IMR-90 (cell line): Measurements from ENCODE around the gene SLC9C2. TPM values are rescaled to one million over a fixed set of nuclear protein-coding genes. Genes with fewer than 3 reads are reported as not detected.

Experiments
- ATAC-seq: fragments of 200-7000 bp; cut with Tn5 transposase; 2 replicates; pipeline ENCODE4 v1.9.1; 2020; ENCODE audit warnings: low read depth, mild to moderate bottlenecking, moderate library complexity
- BruUV-seq: library from RNA; stranded (reverse); fragments of 400-500 nt; replicated peaks from 2 replicates; lab custom pipeline; 2021; lab: Mats Ljungman, UMichigan
- CTCF ChIA-PET: fragments of 300-600 bp; formaldehyde crosslinking; extraction: SDS; loops from one replicate; lab custom pipeline; 2021; ENCODE audit warnings: antibody characterized with exemption; lab: Yijun Ruan, JAX
- POLR2A ChIA-PET: fragments of 300-600 bp; sonication (Branson Sonifier 250); formaldehyde crosslinking; loops from one replicate; lab custom pipeline; 2022; ENCODE audit warnings: antibody characterized with exemption; ENCODE audit not compliant: unreplicated experiment; lab: Charles Lee
- DNase-seq: peaks from one replicate; pipeline ENCODE4 v3.0.0; 2013
- H2AFZ ChIP-seq: replicated peaks from 2 replicates; pipeline ENCODE3; 2013; ENCODE audit warnings: low read length, mild to moderate bottlenecking; ENCODE audit not compliant: poor library complexity
- H2AK5ac ChIP-seq: 2 replicates; pipeline ENCODE4 v1.6.1; 2013; ENCODE audit warnings: low read depth, low read length, inconsistent platforms
- H2AK9ac ChIP-seq: replicated peaks from 2 replicates; pipeline ENCODE3; 2013; ENCODE audit warnings: mild to moderate bottlenecking, low read depth, low read length, moderate library complexity; ENCODE audit not compliant: poor library complexity
- H2BK120ac ChIP-seq: 2 replicates; pipeline ENCODE4 v1.6.1; 2013; ENCODE audit warnings: low read depth, low read length, inconsistent platforms
- H2BK15ac ChIP-seq: 3 replicates; pipeline ENCODE4 v1.6.1; 2013; ENCODE audit warnings: low read depth, low read length, inconsistent platforms
- H2BK20ac ChIP-seq: 2 replicates; pipeline ENCODE4 v1.6.1; 2013; ENCODE audit warnings: low read depth, mild to moderate bottlenecking, inconsistent platforms, low read length, moderate library complexity
- H2BK5ac ChIP-seq: 2 replicates; pipeline ENCODE4 v1.6.1; 2013; ENCODE audit warnings: mild to moderate bottlenecking, low read depth, low read length, inconsistent platforms; ENCODE audit not compliant: poor library complexity, severe bottlenecking
- H3K14ac ChIP-seq: replicated peaks from 2 replicates; pipeline ENCODE4 v1.6.1; 2013; ENCODE audit warnings: low read depth, low read length, inconsistent platforms
- H3K18ac ChIP-seq: 2 replicates; pipeline ENCODE4 v1.6.1; 2013; ENCODE audit warnings: low read depth, low read length, control low read depth
- H3K23ac ChIP-seq: 2 replicates; pipeline ENCODE4 v1.6.1; 2013; ENCODE audit warnings: low read depth, low read length, inconsistent platforms
- H3K27ac ChIP-seq: 2 replicates; pipeline ENCODE4 v1.5.1; 2013; ENCODE audit warnings: mild to moderate bottlenecking, control low read depth, low read length; ENCODE audit not compliant: insufficient read depth
- H3K27me3 ChIP-seq: 2 replicates; pipeline ENCODE4 v1.6.1; 2013; ENCODE audit warnings: low read length; ENCODE audit not compliant: control insufficient read depth, insufficient read depth
- H3K36me3 ChIP-seq: 2 replicates; pipeline ENCODE4 v1.6.1; 2013; ENCODE audit warnings: low read length, mixed read lengths; ENCODE audit not compliant: control insufficient read depth, insufficient read depth
- H3K4ac ChIP-seq: 2 replicates; pipeline ENCODE4 v1.6.1; 2013; ENCODE audit warnings: low read depth, low read length, inconsistent platforms
- H3K4me1 ChIP-seq: 2 replicates; pipeline ENCODE4 v1.6.1; 2013; ENCODE audit warnings: low read length, mixed read lengths; ENCODE audit not compliant: control insufficient read depth, insufficient read depth
- H3K4me2 ChIP-seq: 2 replicates; pipeline ENCODE4 v1.6.1; 2013; ENCODE audit warnings: low read depth, mild to moderate bottlenecking, control low read depth, low read length, moderate library complexity
- H3K4me3 ChIP-seq: 2 replicates; pipeline ENCODE4 v1.5.1; 2013; ENCODE audit warnings: low read depth, mild to moderate bottlenecking, control low read depth, low read length, moderate library complexity; ENCODE audit not compliant: insufficient read depth
- H3K56ac ChIP-seq: 2 replicates; pipeline ENCODE4 v1.6.1; 2013; ENCODE audit warnings: low read length, inconsistent platforms; ENCODE audit not compliant: insufficient read depth; ENCODE audit errors: extremely low read depth
- H3K79me1 ChIP-seq, 2 experiments: 2 replicates each; pipeline ENCODE4 v1.6.1; 2013; ENCODE audit warnings: low read length in 2 of 2, inconsistent platforms in 1 of 2, low read depth in 1 of 2
- H3K9ac ChIP-seq: 2 replicates; pipeline ENCODE4 v1.6.1; 2013; ENCODE audit warnings: low read depth, low read length, control low read depth
- H3K9me1 ChIP-seq: 2 replicates; pipeline ENCODE4 v1.6.1; 2013; ENCODE audit warnings: low read length, inconsistent platforms; ENCODE audit not compliant: insufficient read depth
- H3K9me3 ChIP-seq: 2 replicates; pipeline ENCODE4 v1.6.1; 2013; ENCODE audit warnings: low read length; ENCODE audit not compliant: control insufficient read depth, insufficient read depth
- H4K20me1 ChIP-seq: 2 replicates; pipeline ENCODE4 v1.6.1; 2013; ENCODE audit warnings: low read length, inconsistent platforms; ENCODE audit not compliant: insufficient read depth
- H4K5ac ChIP-seq: 2 replicates; pipeline ENCODE4 v1.6.1; 2013; ENCODE audit warnings: mild to moderate bottlenecking, low read depth, low read length, control low read depth
- H4K8ac ChIP-seq, 2 experiments: 2 replicates each; pipeline ENCODE4 v1.6.1; 2013; ENCODE audit warnings: low read depth in 2 of 2, low read length in 2 of 2, control low read depth in 1 of 2, inconsistent platforms in 1 of 2
- H4K91ac ChIP-seq: 2 replicates; pipeline ENCODE4 v1.6.1; 2013; ENCODE audit warnings: low read depth, low read length, inconsistent platforms; ENCODE audit not compliant: insufficient read depth
- BHLHE40 ChIP-seq: fragments of 150-350 bp; IDR thresholded peaks from 2 replicates; pipeline ENCODE4 v1.6.1; 2016; ENCODE audit warnings: mild to moderate bottlenecking, low read depth, low read length
- CEBPB ChIP-seq: IDR thresholded peaks from 2 replicates; pipeline ENCODE4 v1.6.1; 2012; ENCODE audit warnings: low read depth, low read length, improper control_type of control experiment
- CHD1 ChIP-seq: IDR thresholded peaks from 2 replicates; pipeline ENCODE4 v1.6.1; 2012; ENCODE audit warnings: low read depth, low read length, improper control_type of control experiment
- CTCF ChIP-seq: conservative IDR thresholded peaks from 2 replicates; pipeline ENCODE4 v1.5.1; 2012; ENCODE audit warnings: mild to moderate bottlenecking, low read depth, low read length, improper control_type of control experiment
- FOS ChIP-seq: fragments of 150-350 bp; IDR thresholded peaks from 2 replicates; pipeline ENCODE4 v1.6.1; 2016; ENCODE audit warnings: low read depth, low read length
- MAFK ChIP-seq: IDR thresholded peaks from 2 replicates; pipeline ENCODE4 v1.6.1; 2012; ENCODE audit warnings: low read depth, low read length, improper control_type of control experiment
- MAZ ChIP-seq: IDR thresholded peaks from 2 replicates; pipeline ENCODE4 v1.6.1; 2012; ENCODE audit warnings: low read depth, mild to moderate bottlenecking, low read length, improper control_type of control experiment, moderate library complexity, borderline replicate concordance
- MXI1 ChIP-seq: IDR thresholded peaks from 2 replicates; pipeline ENCODE4 v1.6.1; 2012; ENCODE audit warnings: low read depth, mild to moderate bottlenecking, low read length, moderate library complexity, borderline replicate concordance
- NFE2L2 ChIP-seq: fragments of 150-350 bp; IDR thresholded peaks from 2 replicates; pipeline ENCODE4 v1.6.1; 2016; ENCODE audit warnings: low read depth, mild to moderate bottlenecking, low read length
- POLR2A ChIP-seq: IDR thresholded peaks from 2 replicates; pipeline ENCODE4 v1.6.1; 2012; ENCODE audit warnings: mild to moderate bottlenecking, low read depth, low read length
- RAD21 ChIP-seq: IDR thresholded peaks from 2 replicates; pipeline ENCODE4 v1.6.1; 2012; ENCODE audit warnings: low read length, improper control_type of control experiment
- RCOR1 ChIP-seq: IDR thresholded peaks from 2 replicates; pipeline ENCODE4 v1.6.1; 2012; ENCODE audit warnings: mild to moderate bottlenecking, low read length, improper control_type of control experiment; ENCODE audit not compliant: insufficient replicate concordance
- RFX5 ChIP-seq: IDR thresholded peaks from 2 replicates; pipeline ENCODE4 v1.8.0; 2012; ENCODE audit warnings: low read depth, mild to moderate bottlenecking, low read length, moderate library complexity
- SMC3 ChIP-seq: fragments of 150-350 bp; IDR thresholded peaks from 2 replicates; pipeline ENCODE4 v1.6.1; 2016; ENCODE audit warnings: low read depth, mild to moderate bottlenecking, antibody characterized with exemption, low read length, moderate library complexity
- USF2 ChIP-seq: fragments of 150-350 bp; IDR thresholded peaks from 2 replicates; pipeline ENCODE4 v1.6.1; 2017; ENCODE audit warnings: mild to moderate bottlenecking, antibody characterized with exemption, low read length, low read depth
- WGBS, 2 experiments: methylation state at CpG; one replicate each; pipeline versions ENCODE4 v1.1.5 to v1.1.7; 2013; ENCODE audit warnings: missing lambda C conversion rate in 2 of 2; ENCODE audit not compliant: insufficient read length in 1 of 2; ENCODE audit errors: extremely low coverage in 2 of 2; 5-methylcytosine and 5-hydroxymethylcytosine counted together
- dilution Hi-C: fragments of 300-500 bp; cut with HindIII; formaldehyde crosslinking; loops from one replicate; pipeline ENCODE4 v1.14.3; 2018; ENCODE audit warnings: low sequenced_read_pairs; ENCODE audit not compliant: unreplicated experiment
- in situ Hi-C: fragments of 300-500 bp; cut with MboI; formaldehyde crosslinking; loops from 3 replicates; pipeline ENCODE4 v1.14.3; 2019; ENCODE audit warnings: low sequenced_read_pairs, inconsistent platforms, mixed read lengths
- intact Hi-C: fragments of 100-400 bp; cut with micrococcal nuclease; formaldehyde crosslinking; loops from 2 replicates; pipeline ENCODE4 v1.10.0; 2022
- polyA plus RNA-seq, 3 experiments: library from polyadenylated mRNA; depleted of rRNA; stranded (reverse); fragments of >200 nt; gene quantifications; 2 replicates each; pipeline ENCODE4 v1.2.3, GENCODE V29; 2012; ENCODE audit warnings: low replicate concordance in 1 of 3
- total RNA-seq: library from RNA; depleted of rRNA; stranded (reverse); fragments of >200 nt; gene quantifications from 2 replicates; pipeline ENCODE4 v1.2.3, GENCODE V29; 2012
- TF ChIP-seq, protein P1 (sequence below): fragments of 150-350 bp; IDR thresholded peaks from 2 replicates; pipeline ENCODE4 v1.6.1; 2016; ENCODE audit warnings: low read depth, mild to moderate bottlenecking, low read length, moderate library complexity, borderline replicate concordance

The SLC9C2 gene
- total and polyA plus RNA-seq, 2 of the 4 experiments (the other 2 are of a cell fraction): not detected

GRCh38 chr1:173570370-173571007 is 32.4 kb downstream of the SLC9C2 start:
- Histone ChIP-seq H2BK120ac (no peak overlapping the region), H3K14ac (no peak overlapping the region), H2BK5ac (no peak overlapping the region), H4K91ac (no peak overlapping the region), H2BK15ac (no peak overlapping the region), H3K36me3 (no peaks in the 10 kb centered on the region), H3K9me1 (no peaks in the 10 kb centered on the region; the same call in 1 of the 2 replicates), H3K27me3 (no peaks in the 10 kb centered on the region), H3K9ac (no peak overlapping the region), H3K4me3 (no peak overlapping the region), H3K18ac (no peak overlapping the region), H2BK20ac (no peak overlapping the region), H3K79me1 (no peaks in the 10 kb centered on the region), H4K8ac (no peak overlapping the region), H3K56ac (no peak overlapping the region), H2AK9ac (no peak overlapping the region), H3K4ac (no peak overlapping the region), H2AFZ (no peak overlapping the region), H4K5ac (no peak overlapping the region), H4K20me1 (no peaks in the 10 kb centered on the region), H3K27ac (no peak overlapping the region), H3K23ac (no peak overlapping the region), H3K9me3 (no peaks in the 10 kb centered on the region), H3K4me2 (no peak overlapping the region), H2AK5ac (no peak overlapping the region), H3K4me1 (no peaks in the 10 kb centered on the region)
- no peak for DNase-seq
- no TSS peak for BruUV-seq
- ChIA-PET CTCF (no interaction called here), POLR2A (no interaction called here)
- dilution Hi-C loops: no loop called here
- in situ Hi-C loops: no loop called here
- TF ChIP-seq MAFK (no peak), CHD1 (no peak), MXI1 (no peak), SMC3 (no peak), RCOR1 (no peak), BHLHE40 (no peak), POLR2A (no peak), CTCF (no peak), NFE2L2 (no peak), RFX5 (no peak), FOS (no peak), RAD21 (no peak), CEBPB (no peak), USF2 (no peak), MAZ (no peak)
- TF ChIP-seq, protein P1, sequence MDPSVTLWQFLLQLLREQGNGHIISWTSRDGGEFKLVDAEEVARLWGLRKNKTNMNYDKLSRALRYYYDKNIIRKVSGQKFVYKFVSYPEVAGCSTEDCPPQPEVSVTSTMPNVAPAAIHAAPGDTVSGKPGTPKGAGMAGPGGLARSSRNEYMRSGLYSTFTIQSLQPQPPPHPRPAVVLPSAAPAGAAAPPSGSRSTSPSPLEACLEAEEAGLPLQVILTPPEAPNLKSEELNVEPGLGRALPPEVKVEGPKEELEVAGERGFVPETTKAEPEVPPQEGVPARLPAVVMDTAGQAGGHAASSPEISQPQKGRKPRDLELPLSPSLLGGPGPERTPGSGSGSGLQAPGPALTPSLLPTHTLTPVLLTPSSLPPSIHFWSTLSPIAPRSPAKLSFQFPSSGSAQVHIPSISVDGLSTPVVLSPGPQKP: no peak
- no peak for ATAC-seq
- intact Hi-C loops: no loop called here
- 56% methylated on average over 1 of the region's 4 CpGs; no CpG with 5 or more reads in 1 of the 2 experiments for WGBS, 2 experiments
